Measurements from ENCODE around the gene TRERF1.

Gene TRERF1

GRCh38 chr6:42255050-42255449 lies 196.7 kb downstream of the TRERF1 start:
- DNase-seq (ENCODE audit: low read depth): no peak
- TF ChIP-seq CTCF (IDR thresholded peaks at IDR 0.05; ENCODE audit: insufficient read depth, low read depth, low read length, missing control alignments): no peak

GRCh38 chr6:42254505-42254904 lies 197.2 kb downstream of the TRERF1 start:
- TF ChIP-seq CTCF (IDR thresholded peaks at IDR 0.05; ENCODE audit: insufficient read depth, low read depth, low read length, missing control alignments): no peak
- H3K4me3 ChIP-seq (ENCODE audit: low read depth, low read length): no peak overlapping the region
- no peak for DNase-seq (ENCODE audit: low read depth)

More at GRCh38 chr6:42255050-42255449, 196.7 kb downstream of the TRERF1 start:
- no peak overlapping the region for H3K4me3 ChIP-seq (ENCODE audit: low read depth, low read length)

DNA sequence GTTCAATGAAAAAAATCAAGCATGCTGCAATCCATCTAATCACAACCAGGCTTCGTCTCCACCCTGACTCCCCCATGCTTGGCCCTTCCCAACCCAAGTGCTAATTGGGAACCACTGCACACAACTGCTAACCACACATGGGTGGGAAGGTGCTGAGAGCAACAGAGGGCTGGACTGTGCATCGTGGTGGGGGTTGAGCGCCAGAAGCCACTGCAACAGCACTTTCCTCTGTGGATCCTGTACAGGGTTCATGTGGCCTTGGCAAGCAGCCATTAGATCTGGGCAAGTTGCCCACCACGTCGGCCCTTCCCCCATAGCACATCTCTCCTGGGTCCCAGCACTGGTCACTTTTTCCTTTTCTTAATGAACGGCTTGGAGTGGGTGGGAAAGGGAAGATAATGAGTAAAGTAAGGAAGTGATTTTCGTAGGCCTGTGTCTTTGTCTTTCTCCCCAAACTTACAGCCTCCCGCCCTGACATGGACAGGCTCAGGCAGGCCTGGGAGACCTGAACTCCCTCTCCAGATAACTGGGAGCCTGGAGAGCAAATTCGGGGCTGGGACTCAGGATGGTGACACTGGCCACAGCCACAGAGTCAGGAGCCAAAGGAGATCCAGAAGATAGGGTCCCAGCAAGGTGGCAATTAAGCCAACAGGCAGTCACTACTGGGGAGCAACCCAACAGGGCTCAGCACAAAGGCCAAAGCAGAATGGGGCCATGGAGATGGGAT lies 199.7 kb downstream of the TRERF1 start:
- no peak for TF ChIP-seq CTCF (IDR thresholded peaks at IDR 0.05; ENCODE audit: insufficient read depth, low read depth, low read length, missing control alignments)
- no peak overlapping the region for H3K4me3 ChIP-seq (ENCODE audit: low read depth, low read length)
- DNase-seq (ENCODE audit: low read depth): no peak

- DNase-seq (ENCODE audit: low read depth): no peak
- H3K4me3 ChIP-seq (ENCODE audit: low read depth, low read length): no peak overlapping the region
- TF ChIP-seq CTCF (IDR thresholded peaks at IDR 0.05; ENCODE audit: insufficient read depth, low read depth, low read length, missing control alignments): no peak
Observed at GRCh38 chr6:42251500-42251899, 200.2 kb downstream of the TRERF1 start.

GRCh38 chr6:42250274-42250931 lies 201.3 kb downstream of the TRERF1 start:
- no peak for TF ChIP-seq CTCF (IDR thresholded peaks at IDR 0.05; ENCODE audit: insufficient read depth, low read depth, low read length, missing control alignments)
- H3K4me3 ChIP-seq (ENCODE audit: low read depth, low read length): no peak overlapping the region
- no peak for DNase-seq (ENCODE audit: low read depth)

- DNase-seq (ENCODE audit: low read depth): no peak
- H3K4me3 ChIP-seq (ENCODE audit: low read depth, low read length): no peak overlapping the region
- no peak for TF ChIP-seq CTCF (IDR thresholded peaks at IDR 0.05; ENCODE audit: insufficient read depth, low read depth, low read length, missing control alignments)
Observed at GRCh38 chr6:42249279-42249678, 202.4 kb downstream of the TRERF1 start.
